ENCODE results near the gene UBE2L5. TPM values are rescaled to one million over a fixed set of nuclear protein-coding genes. Genes with fewer than 3 reads are reported as not detected.

The UBE2L5 gene
- total RNA-seq, 1 donor from 2014 or later: not detected

DNA sequence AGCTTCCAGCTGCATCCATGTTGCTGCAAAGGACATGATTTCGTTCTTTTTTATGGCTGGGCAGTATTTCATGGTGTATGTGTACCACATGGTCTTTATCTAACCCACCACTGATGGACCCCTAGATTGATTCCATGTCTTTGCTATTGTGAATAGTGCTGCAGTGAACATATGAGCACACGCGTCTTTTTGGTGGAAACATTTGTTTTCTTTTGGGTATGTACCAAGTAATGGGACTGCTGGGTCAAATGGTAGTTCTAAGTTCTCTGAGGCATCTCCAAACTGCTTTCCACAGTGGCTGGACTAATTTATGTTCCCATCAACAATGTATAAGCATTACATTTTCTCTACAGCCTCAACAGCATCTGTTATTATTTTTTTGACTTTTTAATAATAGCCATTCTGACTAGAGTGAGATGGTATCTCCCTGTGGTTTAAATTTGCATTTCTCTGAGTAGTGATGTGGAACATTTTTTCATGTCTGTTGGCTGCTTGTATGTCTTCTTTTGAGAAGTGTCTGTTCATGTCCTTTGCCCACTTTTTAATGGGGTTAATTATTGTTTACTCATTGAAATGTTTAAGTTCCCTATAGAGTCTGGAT, 6.8 kb upstream of the UBE2L5 start:
- no peak overlapping the region for H3K4me3 ChIP-seq
- H3K9me3 ChIP-seq: no peaks in the 10 kb centered on the region
- TF ChIP-seq, protein P1, sequence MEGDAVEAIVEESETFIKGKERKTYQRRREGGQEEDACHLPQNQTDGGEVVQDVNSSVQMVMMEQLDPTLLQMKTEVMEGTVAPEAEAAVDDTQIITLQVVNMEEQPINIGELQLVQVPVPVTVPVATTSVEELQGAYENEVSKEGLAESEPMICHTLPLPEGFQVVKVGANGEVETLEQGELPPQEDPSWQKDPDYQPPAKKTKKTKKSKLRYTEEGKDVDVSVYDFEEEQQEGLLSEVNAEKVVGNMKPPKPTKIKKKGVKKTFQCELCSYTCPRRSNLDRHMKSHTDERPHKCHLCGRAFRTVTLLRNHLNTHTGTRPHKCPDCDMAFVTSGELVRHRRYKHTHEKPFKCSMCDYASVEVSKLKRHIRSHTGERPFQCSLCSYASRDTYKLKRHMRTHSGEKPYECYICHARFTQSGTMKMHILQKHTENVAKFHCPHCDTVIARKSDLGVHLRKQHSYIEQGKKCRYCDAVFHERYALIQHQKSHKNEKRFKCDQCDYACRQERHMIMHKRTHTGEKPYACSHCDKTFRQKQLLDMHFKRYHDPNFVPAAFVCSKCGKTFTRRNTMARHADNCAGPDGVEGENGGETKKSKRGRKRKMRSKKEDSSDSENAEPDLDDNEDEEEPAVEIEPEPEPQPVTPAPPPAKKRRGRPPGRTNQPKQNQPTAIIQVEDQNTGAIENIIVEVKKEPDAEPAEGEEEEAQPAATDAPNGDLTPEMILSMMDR (IDR thresholded peaks at IDR 0.05): no peak
- H3K27me3 ChIP-seq: no peaks in the 10 kb centered on the region
- ATAC-seq (no peak), DNase-seq (no peak)
- H3K4me1 ChIP-seq: no peaks in the 10 kb centered on the region
- H3K27ac ChIP-seq: no peak overlapping the region
- H3K36me3 ChIP-seq: no peaks in the 10 kb centered on the region
- intact Hi-C loops (cut with DNase I): no loop called here

DNA sequence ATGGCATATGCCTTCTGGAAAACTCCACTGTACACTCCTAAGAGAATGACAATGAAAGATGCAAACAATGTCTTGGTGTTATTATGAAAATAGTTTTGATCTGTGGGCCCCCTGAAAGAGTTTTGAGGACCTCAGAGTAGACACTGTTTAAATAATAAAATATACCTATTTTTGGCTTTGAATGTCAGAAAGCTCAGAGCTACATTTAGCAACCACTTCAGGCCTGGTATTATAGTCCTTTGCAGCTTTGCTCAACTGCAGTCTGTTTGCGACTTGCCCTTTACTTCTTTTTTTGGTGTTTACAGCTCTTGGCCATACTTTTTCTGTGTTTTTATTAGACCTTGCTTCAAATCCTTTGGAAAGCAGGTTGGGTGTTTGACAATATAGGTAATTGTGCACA, 5.8 kb upstream of the UBE2L5 start:
- ATAC-seq (no peak), DNase-seq (no peak)
- intact Hi-C loops (cut with DNase I): no loop called here
- Histone ChIP-seq H3K9me3 (no peaks in the 10 kb centered on the region), H3K27me3 (no peaks in the 10 kb centered on the region), H3K36me3 (no peaks in the 10 kb centered on the region), H3K27ac (no peak overlapping the region), H3K4me1 (no peaks in the 10 kb centered on the region), H3K4me3 (no peak overlapping the region)
- TF ChIP-seq, protein P1 (IDR thresholded peaks at IDR 0.05): no peak

DNA sequence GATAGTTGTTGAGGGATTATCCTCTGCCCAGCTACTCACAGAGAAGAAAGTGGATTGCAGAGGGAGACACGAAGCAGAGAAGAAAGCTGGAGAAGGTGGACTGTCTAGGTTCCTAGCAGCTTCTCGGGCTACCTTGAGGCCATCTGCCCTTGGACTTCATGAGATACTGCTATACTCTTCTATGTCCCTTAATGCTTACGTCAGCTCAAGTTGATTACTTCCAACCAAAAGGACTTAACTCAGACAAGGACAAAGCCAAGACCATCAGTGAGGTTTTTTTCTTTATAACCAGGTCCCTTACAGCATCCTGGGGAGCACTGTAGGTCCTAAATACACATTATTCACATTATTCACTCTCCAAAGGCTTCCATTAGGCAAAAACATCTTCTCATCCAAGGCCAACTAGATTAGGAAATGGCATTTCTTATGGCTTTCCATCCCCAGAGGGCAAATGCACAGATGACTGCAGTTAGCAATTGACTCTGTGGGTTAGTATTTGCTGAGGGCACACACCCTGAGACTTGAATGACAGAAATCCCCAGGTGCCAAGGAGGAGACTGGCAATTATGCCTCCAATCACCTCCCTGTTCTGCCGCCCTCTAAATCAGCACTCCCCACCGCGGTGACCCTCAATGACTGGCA, 4.1 kb upstream of the UBE2L5 start:
- H3K4me3 ChIP-seq: no peak overlapping the region
- H3K27me3 ChIP-seq: no peaks in the 10 kb centered on the region
- intact Hi-C loops (cut with DNase I): no loop called here
- no peaks in the 10 kb centered on the region for H3K9me3 ChIP-seq
- TF ChIP-seq, protein P1 (IDR thresholded peaks at IDR 0.05): no peak
- ATAC-seq (no peak), DNase-seq (no peak)
- H3K27ac ChIP-seq: no peak overlapping the region
- peaks cover 4% of the 10 kb centered on the region for H3K4me1 ChIP-seq
- H3K36me3 ChIP-seq: no peaks in the 10 kb centered on the region

DNA sequence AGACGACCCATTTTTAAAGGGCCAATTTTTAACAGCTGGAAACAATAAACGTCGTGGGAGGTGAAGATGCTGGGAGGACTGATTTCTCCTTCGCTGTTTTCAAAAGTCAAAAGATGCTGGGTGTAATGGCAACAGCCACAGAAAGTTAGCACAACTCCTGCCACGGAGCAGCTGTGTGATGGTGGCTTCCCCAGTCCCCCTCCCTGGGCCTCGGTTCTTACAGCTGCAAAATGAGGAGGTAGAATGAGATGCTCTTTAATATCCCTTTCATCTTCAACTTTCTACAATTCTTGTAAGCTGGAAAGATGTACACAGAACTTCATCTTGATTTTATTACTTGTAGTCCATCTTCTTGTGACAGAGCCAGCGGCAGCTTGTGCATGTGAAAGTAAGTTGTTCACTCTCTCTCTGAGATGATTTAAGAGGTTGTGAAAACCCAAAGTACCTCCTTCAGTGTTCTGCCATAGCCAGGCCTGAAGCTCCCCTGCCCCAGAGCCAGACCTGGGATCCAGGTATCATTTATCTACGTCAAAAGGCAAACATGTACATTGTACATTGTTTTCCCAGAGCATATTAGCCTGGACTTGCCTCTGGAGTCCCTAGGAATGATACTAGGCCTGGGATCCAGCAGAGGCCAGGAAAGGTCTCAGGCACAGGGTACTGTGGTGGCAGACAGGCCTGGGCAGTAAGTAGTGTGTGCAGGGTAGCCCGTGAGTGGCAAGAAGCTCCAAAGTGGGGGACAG, 3.4 kb upstream of the UBE2L5 start:
- Histone ChIP-seq H3K4me1 (peaks cover 4% of the 10 kb centered on the region), H3K4me3 (no peak overlapping the region), H3K36me3 (no peaks in the 10 kb centered on the region), H3K27ac (no peak overlapping the region), H3K9me3 (no peaks in the 10 kb centered on the region), H3K27me3 (no peaks in the 10 kb centered on the region)
- DNase-seq (no peak), ATAC-seq (no peak)
- intact Hi-C loops (cut with DNase I): no loop called here
- TF ChIP-seq, protein P1 (IDR thresholded peaks at IDR 0.05): no peak

- H3K9me3 ChIP-seq: no peaks in the 10 kb centered on the region
- H3K27me3 ChIP-seq: no peaks in the 10 kb centered on the region
- H3K4me1 ChIP-seq: peaks cover 4% of the 10 kb centered on the region
- peak overlapping the region; percentile 87 for H3K27ac ChIP-seq
- intact Hi-C loops (cut with DNase I): no loop called here
- H3K4me3 ChIP-seq: peak overlapping the region; percentile 66
- TF ChIP-seq, protein P1 (IDR thresholded peaks at IDR 0.05): no peak
- ATAC-seq (peak; percentile 90), DNase-seq (peak; percentile 93)
- H3K36me3 ChIP-seq: no peaks in the 10 kb centered on the region
Observed at GRCh38 chr13:30421093-30422053, 920 bp upstream of the UBE2L5 start.

Measured in upper lobe of right lung (tissue), 1 donor.